HepG2 (cell line): ENCODE results near the gene FNDC3B. TPM values are rescaled to one million over a fixed set of nuclear protein-coding genes. Genes with fewer than 3 reads are reported as not detected.

Experiments
- ATAC-seq: fragments of 200-7000 bp; cut with Tn5 transposase; 3 replicates; pipeline ENCODE4 v1.9.1; 2020; ENCODE audit warnings: mild to moderate bottlenecking, moderate library complexity
- BruUV-seq: library from RNA; stranded (reverse); fragments of 400-500 nt; replicated peaks from 2 replicates; lab custom pipeline; 2021; lab: Mats Ljungman, UMichigan
- CTCF ChIA-PET: fragments of 300-600 bp; formaldehyde crosslinking; extraction: SDS; loops from one replicate; lab custom pipeline; 2021; ENCODE audit warnings: low total read pairs, inconsistent platforms, low intra/inter-chr PET ratio; lab: Yijun Ruan, JAX
- POLR2A ChIA-PET: fragments of 350-600 bp; sonication (Branson Sonifier 250); formaldehyde crosslinking; loops from one replicate; lab custom pipeline; 2020; ENCODE audit warnings: antibody characterized with exemption, inconsistent platforms; lab: Yijun Ruan, JAX
- DNase-seq: peaks from one replicate; pipeline ENCODE4 v3.0.0-alpha.2; 2015; ENCODE audit warnings: low spot score
- FAIRE-seq: peaks from 3 replicates; lab custom pipeline; 2011; peaks lifted over from hg19 to GRCh38; lab: Jason Lieb, UNC
- H2AFZ ChIP-seq: one replicate; pipeline ENCODE4 v1.6.1; 2011; ENCODE audit warnings: low read length, inconsistent platforms
- H3K27ac ChIP-seq: fragments of 300-600 bp; 3 replicates; pipeline ENCODE4 v1.8.0; 2011; ENCODE audit warnings: mixed run types, mild to moderate bottlenecking, mixed read lengths, low read length, inconsistent platforms; ENCODE audit not compliant: insufficient read depth; ENCODE audit errors: extremely low read length
- H3K27me3 ChIP-seq, 2 experiments: fragments of 200-600 bp in 1 of 2; 2 replicates in 1 of 2; 3 replicates in 1 of 2; pipeline versions ENCODE4 v1.6.0 to v1.8.0; 2011; ENCODE audit warnings: low read length in 2 of 2, mild to moderate bottlenecking in 2 of 2, moderate library complexity in 2 of 2, inconsistent platforms in 1 of 2; ENCODE audit not compliant: insufficient read depth in 2 of 2, control insufficient read depth in 1 of 2
- H3K36me3 ChIP-seq, 2 experiments: fragments of 200-600 bp in 1 of 2; replicated peaks in 1 of 2; 2 replicates in 1 of 2; 3 replicates in 1 of 2; pipeline versions ENCODE4 v1.5.1 to v1.8.0; 2011; ENCODE audit warnings: low read length in 2 of 2, inconsistent platforms in 1 of 2; ENCODE audit not compliant: insufficient read depth in 2 of 2, control insufficient read depth in 1 of 2
- H3K4me1 ChIP-seq: 2 replicates; pipeline ENCODE4 v1.5.1; 2012; ENCODE audit warnings: low read length, inconsistent platforms; ENCODE audit not compliant: insufficient read depth
- H3K4me2 ChIP-seq: 2 replicates; pipeline ENCODE4 v1.6.0; 2011; ENCODE audit warnings: low read depth, low read length, inconsistent platforms
- H3K4me3 ChIP-seq, 3 experiments: fragments of 200-600 bp in 1 of 3; sonication (generic), shearing (Covaris generic) in 1 of 3; replicated peaks in 1 of 3; 2 replicates each; pipeline ENCODE4 v1.5.1; 2011 to 2016; ENCODE audit warnings: low read length in 3 of 3, inconsistent platforms in 2 of 3, low read depth in 2 of 3, mild to moderate bottlenecking in 2 of 3, control low read depth in 1 of 3, mixed read lengths in 1 of 3; ENCODE audit not compliant: insufficient read depth in 1 of 3
- H3K79me2 ChIP-seq: one replicate; pipeline ENCODE4 v1.6.1; 2011; ENCODE audit warnings: low read length, inconsistent platforms; ENCODE audit not compliant: insufficient read depth
- H3K9ac ChIP-seq: 2 replicates; pipeline ENCODE4 v1.6.0; 2011; ENCODE audit warnings: mild to moderate bottlenecking, low read depth, low read length, inconsistent platforms; ENCODE audit not compliant: insufficient read depth
- H3K9me3 ChIP-seq: 2 replicates; pipeline ENCODE4 v1.5.1; 2012; ENCODE audit warnings: mild to moderate bottlenecking, low read length
- H4K20me1 ChIP-seq: 2 replicates; pipeline ENCODE4 v1.6.0; 2011; ENCODE audit warnings: inconsistent platforms, mild to moderate bottlenecking, low read length, moderate library complexity; ENCODE audit not compliant: insufficient read depth
- AKAP8 ChIP-seq: sonication (generic); formaldehyde crosslinking; IDR thresholded peaks from 2 replicates; pipeline ENCODE4 v1.5.1; 2020; ENCODE audit warnings: mild to moderate bottlenecking, missing genetic modification reagents
- ARID5B ChIP-seq: IDR thresholded peaks from 2 replicates; pipeline ENCODE4 v1.4.0; 2020; ENCODE audit warnings: mild to moderate bottlenecking, missing genetic modification reagents
- CAMTA2 ChIP-seq: sonication (generic); formaldehyde crosslinking; IDR thresholded peaks from 2 replicates; pipeline ENCODE4 v1.4.0; 2020; ENCODE audit warnings: mild to moderate bottlenecking, missing genetic modification reagents, borderline replicate concordance
- KDM1A ChIP-seq: IDR thresholded peaks from 2 replicates; pipeline ENCODE4 v1.6.1; 2016; ENCODE audit warnings: missing compliant biosample characterization
- MLLT10 ChIP-seq: sonication (generic); formaldehyde crosslinking; IDR thresholded peaks from 2 replicates; pipeline ENCODE4 v1.4.0; 2020; ENCODE audit warnings: missing genetic modification reagents
- ONECUT2 ChIP-seq: sonication (generic); formaldehyde crosslinking; IDR thresholded peaks from 2 replicates; pipeline ENCODE4 v1.4.0; 2020; ENCODE audit warnings: missing genetic modification reagents
- RBM22 ChIP-seq: fragments of 200-400 bp; formaldehyde crosslinking; optimal IDR thresholded peaks from 2 replicates; pipeline ENCODE3; 2017; ENCODE audit warnings: mild to moderate bottlenecking, low read length, moderate library complexity
- ZBTB38 ChIP-seq: sonication (generic); formaldehyde crosslinking; IDR thresholded peaks from 2 replicates; pipeline ENCODE4 v1.5.1; 2020; ENCODE audit warnings: mild to moderate bottlenecking, missing genetic modification reagents
- ZFAT ChIP-seq: sonication (generic); formaldehyde crosslinking; conservative IDR thresholded peaks from 2 replicates; pipeline ENCODE4 v1.8.1; 2023; ENCODE audit warnings: missing genetic modification reagents, inconsistent platforms
- WGBS: methylation state at CpG from one replicate; pipeline ENCODE4 v1.1.6; 2017; ENCODE audit warnings: low lambda C conversion rate; 5-methylcytosine and 5-hydroxymethylcytosine counted together
- in situ Hi-C: cut with HindIII; loops from 2 replicates; pipeline ENCODE4 v1.10.0; 2017; ENCODE audit warnings: low pct_unique_long_range_greater_than_20kb; ENCODE audit not compliant: extremely low pct_ligation_motif_present
- intact Hi-C: fragments of 100-400 bp; cut with micrococcal nuclease; formaldehyde crosslinking; loops from one replicate; pipeline ENCODE4 v1.10.0; 2022; ENCODE audit not compliant: unreplicated experiment
- polyA plus RNA-seq, 8 experiments: library from polyadenylated mRNA; depleted of rRNA in 3 of 8; stranded (reverse) in 7 of 8; unstranded in 1 of 8; fragments of >200 nt; fragmentation: Illumina TruSeq in 4 of 8; extraction: Trizol in 4 of 8; gene quantifications; 2 replicates each; pipeline versions ENCODE4 v1.2.1 to v1.2.3, GENCODE V29; 2011 to 2016; ENCODE audit warnings: low read depth in 4 of 8, missing spikeins in 1 of 8, mixed read lengths in 1 of 8; ENCODE audit not compliant: insufficient read depth in 1 of 8
- total RNA-seq, 5 experiments: library from RNA; depleted of rRNA; stranded (reverse); fragments of >200 nt; fragmentation: Illumina TruSeq; extraction: Trizol; gene quantifications; 2 replicates each; pipeline ENCODE4 v1.2.3, GENCODE V29; 2016; ENCODE audit warnings: low read depth in 1 of 5
- TF ChIP-seq, protein P1 (sequence below): sonication (generic); formaldehyde crosslinking; IDR thresholded peaks from 2 replicates; pipeline ENCODE4 v1.5.1; 2020; ENCODE audit warnings: missing genetic modification reagents, mild to moderate bottlenecking, borderline replicate concordance

Gene FNDC3B
- total and polyA plus RNA-seq, 2 of the 13 experiments (the other 11 are each of a cell fraction or from before 2014, with no cell fraction given): 74.8 to 103 TPM

DNA sequence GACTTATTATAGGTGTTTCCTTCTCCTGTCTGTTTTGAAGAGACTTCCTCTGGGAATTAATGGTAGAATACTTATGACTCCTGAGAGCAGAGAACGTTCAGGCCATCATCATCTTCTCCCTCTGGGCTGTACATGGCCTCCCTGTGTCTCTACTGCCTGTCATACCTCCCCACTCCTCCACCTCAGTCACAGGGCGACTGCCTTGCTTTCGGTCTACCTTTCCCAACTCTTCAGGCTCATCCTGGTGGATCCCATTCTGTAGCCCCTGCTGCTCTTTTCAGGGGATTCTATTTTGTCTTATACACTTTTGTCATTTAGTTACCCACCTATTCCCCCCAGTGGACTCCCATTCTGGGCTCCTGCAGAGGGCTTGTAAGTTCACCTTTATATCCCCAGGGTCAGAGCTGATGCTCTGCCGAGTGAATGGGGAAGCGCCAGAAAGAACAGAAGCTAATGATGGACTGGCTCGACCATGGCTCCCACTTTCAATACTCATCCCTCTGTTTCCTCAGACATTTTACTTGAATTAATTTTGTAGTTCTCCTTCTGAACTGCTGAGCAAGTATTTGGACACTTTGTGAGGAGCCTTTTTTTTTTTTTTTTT is 28.6 kb downstream of the FNDC3B start (continued):
- TF ChIP-seq, protein P1, sequence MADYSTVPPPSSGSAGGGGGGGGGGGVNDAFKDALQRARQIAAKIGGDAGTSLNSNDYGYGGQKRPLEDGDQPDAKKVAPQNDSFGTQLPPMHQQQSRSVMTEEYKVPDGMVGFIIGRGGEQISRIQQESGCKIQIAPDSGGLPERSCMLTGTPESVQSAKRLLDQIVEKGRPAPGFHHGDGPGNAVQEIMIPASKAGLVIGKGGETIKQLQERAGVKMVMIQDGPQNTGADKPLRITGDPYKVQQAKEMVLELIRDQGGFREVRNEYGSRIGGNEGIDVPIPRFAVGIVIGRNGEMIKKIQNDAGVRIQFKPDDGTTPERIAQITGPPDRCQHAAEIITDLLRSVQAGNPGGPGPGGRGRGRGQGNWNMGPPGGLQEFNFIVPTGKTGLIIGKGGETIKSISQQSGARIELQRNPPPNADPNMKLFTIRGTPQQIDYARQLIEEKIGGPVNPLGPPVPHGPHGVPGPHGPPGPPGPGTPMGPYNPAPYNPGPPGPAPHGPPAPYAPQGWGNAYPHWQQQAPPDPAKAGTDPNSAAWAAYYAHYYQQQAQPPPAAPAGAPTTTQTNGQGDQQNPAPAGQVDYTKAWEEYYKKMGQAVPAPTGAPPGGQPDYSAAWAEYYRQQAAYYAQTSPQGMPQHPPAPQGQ: no peak
- TF ChIP-seq MLLT10 (CRISPR knock-in tag) (no peak), CAMTA2 (no peak), ZBTB38 (CRISPR knock-in tag) (no peak), ZFAT (CRISPR knock-in tag) (no peak)

DNA sequence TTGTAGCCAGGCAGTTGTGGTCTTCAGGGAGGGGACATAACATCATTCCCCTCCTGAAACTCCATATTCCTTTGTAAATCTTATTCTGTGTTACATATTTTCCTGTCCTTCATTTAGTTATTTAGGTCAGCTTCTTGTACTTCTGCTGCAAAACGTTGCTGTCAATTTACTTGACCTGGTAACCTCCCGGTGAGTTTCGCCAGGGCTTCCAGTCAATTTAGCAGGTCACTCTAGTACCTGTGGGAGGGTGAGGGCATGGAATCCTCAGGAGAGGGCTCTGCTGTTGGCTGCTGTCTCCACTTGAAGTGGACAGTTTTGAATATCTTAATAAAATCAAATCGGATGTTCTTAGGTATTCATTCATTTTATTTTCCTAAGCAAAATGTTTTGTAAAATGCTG is 29.6 kb downstream of the FNDC3B start:
- POLR2A ChIA-PET: no interaction called here
- no peaks in the 10 kb centered on the region for H3K9me3 ChIP-seq
- FAIRE-seq: no peak
- CTCF ChIA-PET: no interaction called here
- H4K20me1 ChIP-seq: peaks cover 99% of the 10 kb centered on the region
- no peak for DNase-seq
- no peak for ATAC-seq
- no peaks in the 10 kb centered on the region for H3K27me3 ChIP-seq
- H3K4me3 ChIP-seq: no peak overlapping the region
- H3K79me2 ChIP-seq: peaks cover 99% of the 10 kb centered on the region
- peak overlapping the region; percentile 33; the same call in 1 of the 2 replicates for H3K4me2 ChIP-seq
- intact Hi-C loops: no loop called here
- H3K9ac ChIP-seq: no peak overlapping the region
- H3K36me3 ChIP-seq: peaks cover 9 to 72% of the 10 kb centered on the region in 2 experiments
- TF ChIP-seq RBM22 (peak; percentile 10), ONECUT2 (CRISPR knock-in tag) (no peak), AKAP8 (0 out of 2 replicates have a peak, but pooled peaks have one; percentile 18), KDM1A (CRISPR knock-in tag) (no peak), ARID5B (CRISPR knock-in tag) (no peak)
- in situ Hi-C loops: no loop called here
- peaks cover 100% of the 10 kb centered on the region for H3K4me1 ChIP-seq
- peak overlapping the region; percentile 18 for H3K27ac ChIP-seq
- WGBS: 61% methylated on average over 4 of the region's 4 CpGs
- no peak overlapping the region for H2AFZ ChIP-seq
- no TSS peak for BruUV-seq
